Common myeloid progenitor, CD34-positive (primary cell): ENCODE measurements around the gene DPH6. TPM values are rescaled to one million over a fixed set of nuclear protein-coding genes. Genes with fewer than 3 reads are reported as not detected.
A peak's percentile ranks its signal among the peaks of the same experiment; 100 is the strongest.
"Not testable (repeated sequence)": the region's sequence is repeated elsewhere in the genome, so short reads cannot be mapped to it uniquely, and the experiment has no call there.

Source experiments
- CTCF ChIA-PET: fragments of 350-600 bp; sonication (Branson Sonifier 250); formaldehyde crosslinking; loops from one replicate; lab custom pipeline; 2021; ENCODE audit warnings: antibody characterized with exemption; lab: Charles Lee
- POLR2A ChIA-PET: fragments of 350-600 bp; sonication (Branson Sonifier 250); formaldehyde crosslinking; loops from one replicate; lab custom pipeline; 2021; ENCODE audit warnings: antibody characterized with exemption; lab: Charles Lee
- DNase-seq, 3 donors: peaks; one replicate each; pipeline versions ENCODE4 v3.0.0 to v3.0.0-alpha.2; 2013
- H3K27ac ChIP-seq, 2 experiments: 1 replicate in 1 of 2; 2 replicates in 1 of 2; pipeline ENCODE4 v1.7.0; 2013; ENCODE audit warnings: inconsistent platforms in 2 of 2, low read length in 2 of 2, mild to moderate bottlenecking in 2 of 2, low read depth in 1 of 2, moderate library complexity in 1 of 2; ENCODE audit not compliant: severe bottlenecking in 2 of 2, insufficient read depth in 1 of 2, poor library complexity in 1 of 2
- H3K27me3 ChIP-seq, 5 experiments: replicated peaks in 2 of 5; 1 replicate in 3 of 5; 2 replicates in 2 of 5; pipeline versions ENCODE4 v1.6.1 to v1.7.0; 2013; ENCODE audit warnings: low read length in 4 of 5, mild to moderate bottlenecking in 2 of 5, moderate library complexity in 2 of 5, inconsistent platforms in 1 of 5; ENCODE audit not compliant: insufficient read depth in 5 of 5, control insufficient read depth in 4 of 5
- H3K36me3 ChIP-seq, 4 experiments: 1 replicate in 2 of 4; 2 replicates in 2 of 4; pipeline versions ENCODE4 v1.6.1 to v1.7.0; 2013; ENCODE audit warnings: low read length in 3 of 4, control low read depth in 1 of 4, mild to moderate bottlenecking in 1 of 4; ENCODE audit not compliant: control insufficient read depth in 4 of 4, insufficient read depth in 4 of 4
- H3K4me1 ChIP-seq, 4 experiments: 1 replicate in 3 of 4; 2 replicates in 1 of 4; pipeline versions ENCODE4 v1.6.1 to v1.7.1; 2013; ENCODE audit warnings: low read length in 3 of 4, mild to moderate bottlenecking in 3 of 4, control low read depth in 1 of 4, inconsistent platforms in 1 of 4, moderate library complexity in 1 of 4; ENCODE audit not compliant: control insufficient read depth in 4 of 4, insufficient read depth in 4 of 4; ENCODE audit errors: control extremely low read depth in 1 of 4
- H3K4me3 ChIP-seq, 7 experiments: 1 replicate in 4 of 7; 2 replicates in 3 of 7; pipeline versions ENCODE4 v1.5.1 to v1.7.0; 2013; ENCODE audit warnings: mild to moderate bottlenecking in 7 of 7, low read length in 6 of 7, moderate library complexity in 6 of 7, inconsistent platforms in 2 of 7, low read depth in 2 of 7, control low read depth in 1 of 7; ENCODE audit not compliant: insufficient read depth in 4 of 7, control insufficient read depth in 1 of 7; ENCODE audit errors: extremely low read depth in 1 of 7
- H3K9me3 ChIP-seq, 5 experiments: 1 replicate in 4 of 5; 2 replicates in 1 of 5; pipeline versions ENCODE4 v1.6.1 to v1.7.1; 2013; ENCODE audit warnings: low read length in 4 of 5, mild to moderate bottlenecking in 2 of 5, inconsistent platforms in 1 of 5, low read depth in 1 of 5, moderate library complexity in 1 of 5; ENCODE audit not compliant: control insufficient read depth in 4 of 5, insufficient read depth in 2 of 5; ENCODE audit errors: control extremely low read depth in 1 of 5
- WGBS: methylation state at CpG from one replicate; pipeline ENCODE4 v1.1.5; 2013; ENCODE audit not compliant: insufficient coverage; 5-methylcytosine and 5-hydroxymethylcytosine counted together
- polyA plus RNA-seq: library from polyadenylated mRNA; unstranded; fragments of 120-200 nt; gene quantifications from one replicate; pipeline ENCODE4 v1.2.1, GENCODE V29; 2013

Gene DPH6
- 11.5 TPM for polyA plus RNA-seq

- peaks cover 3 to 20% (median 16%) of the 10 kb centered on the region in 4 experiments for H3K4me1 ChIP-seq
- ChIA-PET POLR2A (interaction anchor here (0.7 kb wide), 1 partner anchor 558 kb away, joined by 3 read pairs; the partner anchor contains the start of gene ZNF770), CTCF (no interaction called here)
- H3K4me3 ChIP-seq: peak within 1 kb of the TSS; percentile 61 to 92 (median 77)
- H3K27me3 ChIP-seq: no peaks in the 10 kb centered on the region
- peak; percentile 92 to 97 (median 96) for DNase-seq
- no peaks in the 10 kb centered on the region for H3K9me3 ChIP-seq
- peak within 1 kb of the TSS; percentile 99 for H3K27ac ChIP-seq
- peaks cover 0 to 2% (median under 1%) of the 10 kb centered on the region in 4 experiments for H3K36me3 ChIP-seq
- under 1% methylated on average over 56 of the region's 66 CpGs for WGBS
These were observed at the start of gene DPH6 for GRCh38 chr15:35545824-35546510. DPH6 (minus strand) TSS chr15:35546165; CDS start chr15:35546141, 24 bp downstream.

DNA sequence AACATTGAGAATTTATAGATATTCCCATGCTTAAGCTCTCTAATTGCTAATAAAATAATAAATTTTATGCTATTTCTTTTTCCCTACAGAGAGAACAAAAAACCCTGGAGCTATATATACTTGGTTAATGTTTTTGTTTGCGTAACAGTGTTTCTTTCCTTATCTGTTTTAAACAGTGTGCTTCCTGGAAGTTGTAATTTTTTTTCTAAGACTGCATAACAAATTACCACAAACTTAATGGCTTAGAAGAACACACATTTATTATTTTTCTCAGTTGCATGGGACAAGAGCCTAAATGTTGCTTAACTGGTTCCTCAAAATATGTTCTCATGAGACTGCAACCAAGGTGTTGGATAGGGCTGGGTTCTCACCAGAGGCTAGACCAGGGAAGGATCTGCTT, 49.7 kb upstream of the DPH6 start:
- Histone ChIP-seq H3K4me3 (no peak overlapping the region), H3K27ac (no peak overlapping the region), H3K27me3 (no peaks in the 10 kb centered on the region), H3K36me3 (no peaks in the 10 kb centered on the region), H3K9me3 (peaks cover 0 to 3% (median 0%) of the 10 kb centered on the region in 5 experiments), H3K4me1 (no peaks in the 10 kb centered on the region)
- ChIA-PET CTCF (interaction anchor here (1.0 kb wide), 1 partner anchor 25 kb away, joined by 3 read pairs; no protein-coding TSS in a partner anchor), POLR2A (no interaction called here)
- no CpG with 5 or more reads among the region's 1 CpG for WGBS
- DNase-seq: peak in 1 of 3 donors; percentile 15

- H3K9me3 ChIP-seq, H3K4me1 ChIP-seq, H3K27me3 ChIP-seq, H3K27ac ChIP-seq, DNase-seq, POLR2A ChIA-PET, H3K4me3 ChIP-seq, CTCF ChIA-PET, H3K36me3 ChIP-seq: not testable (repeated sequence)
- no CpG with 5 or more reads among the region's 2 CpGs for WGBS
These were observed 46.0 kb upstream of the DPH6 start for GRCh38 chr15:35591987-35592386.

DNA sequence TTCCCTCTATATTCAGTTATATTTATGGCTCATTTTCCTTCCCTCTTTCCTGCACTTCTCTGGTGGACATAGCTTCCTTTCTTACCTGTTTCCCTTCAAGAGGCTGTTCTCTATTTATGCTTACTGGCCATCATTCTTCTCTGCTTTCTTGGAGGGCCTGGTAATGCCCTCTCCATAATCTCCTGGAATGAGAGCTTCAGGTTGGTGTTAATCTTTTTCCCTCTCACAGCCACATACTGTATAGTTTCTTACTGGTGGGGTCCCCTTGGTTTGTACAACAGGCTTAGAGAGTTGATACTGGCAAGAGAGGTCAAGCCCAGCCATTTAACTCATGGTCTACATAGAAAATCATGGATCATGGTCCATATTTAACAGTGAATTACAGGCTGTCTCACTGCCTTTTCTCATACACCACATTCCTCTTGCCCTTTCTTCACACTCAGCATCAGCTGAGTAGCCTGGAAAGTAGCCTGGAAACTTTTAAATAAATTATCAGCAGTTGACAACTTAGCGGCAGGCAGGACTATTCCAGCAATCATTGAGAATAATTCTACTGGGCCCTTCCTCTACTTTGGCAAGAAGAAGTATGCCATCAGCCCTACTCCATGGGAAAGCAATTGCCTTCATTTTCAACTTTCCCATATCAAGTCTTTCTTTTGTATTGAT, 38.0 kb upstream of the DPH6 start:
- CTCF ChIA-PET: no interaction called here
- H3K9me3 ChIP-seq: no peaks in the 10 kb centered on the region
- no peak overlapping the region for H3K4me3 ChIP-seq
- no CpG with 5 or more reads among the region's 1 CpG for WGBS
- H3K4me1 ChIP-seq: no peaks in the 10 kb centered on the region
- H3K27me3 ChIP-seq: no peaks in the 10 kb centered on the region
- no peak for DNase-seq
- no peak overlapping the region for H3K27ac ChIP-seq
- H3K36me3 ChIP-seq: no peaks in the 10 kb centered on the region
- POLR2A ChIA-PET: no interaction called here

GRCh38 chr15:35580606-35581005, 34.6 kb upstream of the DPH6 start:
- Histone ChIP-seq H3K27ac (no peak overlapping the region), H3K36me3 (no peaks in the 10 kb centered on the region), H3K27me3 (no peaks in the 10 kb centered on the region), H3K4me3 (no peak overlapping the region), H3K4me1 (no peaks in the 10 kb centered on the region), H3K9me3 (no peaks in the 10 kb centered on the region)
- ChIA-PET CTCF (no interaction called here), POLR2A (no interaction called here)
- no peak for DNase-seq
- WGBS: 100% methylated on average over 1 of the region's 3 CpGs

- no CpG with 5 or more reads among the region's 1 CpG for WGBS
- Histone ChIP-seq H3K4me1 (no peaks in the 10 kb centered on the region), H3K9me3 (peaks cover 0 to 1% (median 0%) of the 10 kb centered on the region in 5 experiments), H3K36me3 (no peaks in the 10 kb centered on the region), H3K4me3 (no peak overlapping the region), H3K27me3 (no peaks in the 10 kb centered on the region), H3K27ac (no peak overlapping the region)
- POLR2A ChIA-PET: no interaction called here
- CTCF ChIA-PET: no interaction called here
- no peak for DNase-seq
These were observed 21.4 kb upstream of the DPH6 start for GRCh38 chr15:35567392-35567791.

- no peaks in the 10 kb centered on the region for H3K27me3 ChIP-seq
- H3K4me3 ChIP-seq: no peak overlapping the region
- 90% methylated on average over 3 of the region's 3 CpGs for WGBS
- POLR2A ChIA-PET: no interaction called here
- no peaks in the 10 kb centered on the region for H3K36me3 ChIP-seq
- CTCF ChIA-PET: no interaction called here
- no peaks in the 10 kb centered on the region for H3K4me1 ChIP-seq
- H3K27ac ChIP-seq: no peak overlapping the region
- no peak for DNase-seq
- H3K9me3 ChIP-seq: peaks cover 0 to 1% (median 0%) of the 10 kb centered on the region in 5 experiments
These were observed 21.0 kb upstream of the DPH6 start for GRCh38 chr15:35566991-35567390.
